Activated naive CD8-positive, alpha-beta T cell (primary cell): ENCODE results near the gene TMEM156.

Experiments
- H3K27ac Mint-ChIP-seq: one replicate; pipeline ENCODE4 v1.8.0; 2021; ENCODE audit warnings: mixed read lengths
- H3K27me3 Mint-ChIP-seq: one replicate; pipeline ENCODE4 v1.8.0; 2021; ENCODE audit warnings: mixed read lengths
- H3K36me3 Mint-ChIP-seq: one replicate; pipeline ENCODE4 v1.8.0; 2021; ENCODE audit warnings: mixed read lengths
- H3K4me1 Mint-ChIP-seq: one replicate; pipeline ENCODE4 v1.8.0; 2021; ENCODE audit warnings: low read depth, mixed read lengths
- H3K4me3 Mint-ChIP-seq: one replicate; pipeline ENCODE4 v1.8.0; 2021; ENCODE audit warnings: mild to moderate bottlenecking, mixed read lengths
- H3K9me3 Mint-ChIP-seq: one replicate; pipeline ENCODE4 v1.8.0; 2021; ENCODE audit warnings: low read depth, mixed read lengths

The TMEM156 gene

GRCh38 chr4:39032218-39033085 is at the start of gene TMEM156:
TMEM156 (minus strand) TSS chr4:39032409; CDS start chr4:39032313, 96 bp downstream.
- Mint-ChIP-seq H3K27ac (peak within 1 kb of the TSS; percentile 92), H3K27me3 (no peaks in the 10 kb centered on the region), H3K4me3 (peak within 1 kb of the TSS; percentile 87), H3K36me3 (no peaks in the 10 kb centered on the region), H3K4me1 (peaks cover 53% of the 10 kb centered on the region), H3K9me3 (no peaks in the 10 kb centered on the region)

GRCh38 chr4:39078829-39079228 is 46.6 kb upstream of the TMEM156 start:
- no peak overlapping the region for H3K4me3 Mint-ChIP-seq
- H3K27me3 Mint-ChIP-seq, result no peaks in the 10 kb centered on the region
- no peaks in the 10 kb centered on the region for H3K4me1 Mint-ChIP-seq
- no peak overlapping the region for H3K27ac Mint-ChIP-seq
- peaks cover 12% of the 10 kb centered on the region for H3K36me3 Mint-ChIP-seq
- H3K9me3 Mint-ChIP-seq, result no peaks in the 10 kb centered on the region

GRCh38 chr4:39068907-39069306 is 36.7 kb upstream of the TMEM156 start:
- no peaks in the 10 kb centered on the region for H3K9me3 Mint-ChIP-seq
- peaks cover 2% of the 10 kb centered on the region for H3K4me1 Mint-ChIP-seq
- H3K27ac Mint-ChIP-seq, result no peak overlapping the region
- peaks cover 8% of the 10 kb centered on the region for H3K36me3 Mint-ChIP-seq
- no peak overlapping the region for H3K4me3 Mint-ChIP-seq
- no peaks in the 10 kb centered on the region for H3K27me3 Mint-ChIP-seq

- Mint-ChIP-seq H3K36me3 (peaks cover 8% of the 10 kb centered on the region), H3K9me3 (no peaks in the 10 kb centered on the region), H3K4me3 (no peak overlapping the region), H3K27me3 (no peaks in the 10 kb centered on the region), H3K27ac (no peak overlapping the region), H3K4me1 (peaks cover 9% of the 10 kb centered on the region)
Observed at GRCh38 chr4:39067451-39067850, 35.2 kb upstream of the TMEM156 start.

- no peaks in the 10 kb centered on the region for H3K27me3 Mint-ChIP-seq
- peaks cover 8% of the 10 kb centered on the region for H3K36me3 Mint-ChIP-seq
- H3K4me1 Mint-ChIP-seq, result peaks cover 13% of the 10 kb centered on the region
- H3K4me3 Mint-ChIP-seq, result no peak overlapping the region
- no peaks in the 10 kb centered on the region for H3K9me3 Mint-ChIP-seq
- no peak overlapping the region for H3K27ac Mint-ChIP-seq
Observed at GRCh38 chr4:39067031-39067430, 34.8 kb upstream of the TMEM156 start.

GRCh38 chr4:39066371-39066770 is 34.2 kb upstream of the TMEM156 start:
- Mint-ChIP-seq H3K36me3 (peaks cover 8% of the 10 kb centered on the region), H3K27ac (no peak overlapping the region), H3K4me1 (peaks cover 18% of the 10 kb centered on the region), H3K4me3 (no peak overlapping the region), H3K9me3 (no peaks in the 10 kb centered on the region), H3K27me3 (no peaks in the 10 kb centered on the region)

- no peak overlapping the region for H3K27ac Mint-ChIP-seq
Observed at GRCh38 chr4:39063430-39063829, 31.2 kb upstream of the TMEM156 start.

GRCh38 chr4:39062770-39063097 is 30.5 kb upstream of the TMEM156 start:
- Mint-ChIP-seq H3K36me3 (peaks cover 6% of the 10 kb centered on the region), H3K9me3 (no peaks in the 10 kb centered on the region), H3K4me3 (no peak overlapping the region), H3K4me1 (peaks cover 26% of the 10 kb centered on the region), H3K27me3 (no peaks in the 10 kb centered on the region), H3K27ac (no peak overlapping the region)

More at GRCh38 chr4:39063430-39063829, 31.2 kb upstream of the TMEM156 start:
- no peaks in the 10 kb centered on the region for H3K27me3 Mint-ChIP-seq
- peaks cover 6% of the 10 kb centered on the region for H3K36me3 Mint-ChIP-seq
- H3K9me3 Mint-ChIP-seq, result no peaks in the 10 kb centered on the region
- H3K4me1 Mint-ChIP-seq, result peaks cover 26% of the 10 kb centered on the region
- H3K4me3 Mint-ChIP-seq, result no peak overlapping the region

- Mint-ChIP-seq H3K36me3 (peaks cover 5% of the 10 kb centered on the region), H3K4me1 (peaks cover 26% of the 10 kb centered on the region), H3K9me3 (no peaks in the 10 kb centered on the region), H3K4me3 (no peak within 1 kb of the TSS), H3K27ac (no peak within 1 kb of the TSS), H3K27me3 (no peaks in the 10 kb centered on the region)
Observed at GRCh38 chr4:39062094-39062769, 30.0 kb upstream of the TMEM156 start, which contains the start of gene KLHL5. KLHL5 (plus strand) TSS chr4:39062232; CDS start chr4:39062653, 421 bp downstream.

GRCh38 chr4:39061457-39061856 is 29.2 kb upstream of the TMEM156 start:
- Mint-ChIP-seq H3K9me3 (no peaks in the 10 kb centered on the region), H3K27me3 (no peaks in the 10 kb centered on the region), H3K4me1 (peaks cover 31% of the 10 kb centered on the region), H3K4me3 (no peak overlapping the region), H3K27ac (no peak overlapping the region), H3K36me3 (peaks cover 3% of the 10 kb centered on the region)

- H3K27me3 Mint-ChIP-seq, result no peaks in the 10 kb centered on the region
Observed at GRCh38 chr4:39056023-39056422, 23.8 kb upstream of the TMEM156 start.

GRCh38 chr4:39054497-39054896 is 22.3 kb upstream of the TMEM156 start:
- H3K36me3 Mint-ChIP-seq, result no peaks in the 10 kb centered on the region
- H3K4me3 Mint-ChIP-seq, result no peak overlapping the region
- H3K27me3 Mint-ChIP-seq, result no peaks in the 10 kb centered on the region
- H3K9me3 Mint-ChIP-seq, result no peaks in the 10 kb centered on the region
- peaks cover 16% of the 10 kb centered on the region for H3K4me1 Mint-ChIP-seq
- no peak overlapping the region for H3K27ac Mint-ChIP-seq

More at GRCh38 chr4:39056023-39056422, 23.8 kb upstream of the TMEM156 start:
- H3K9me3 Mint-ChIP-seq, result no peaks in the 10 kb centered on the region
- peaks cover 16% of the 10 kb centered on the region for H3K4me1 Mint-ChIP-seq
- H3K36me3 Mint-ChIP-seq, result peaks cover 3% of the 10 kb centered on the region
- no peak overlapping the region for H3K27ac Mint-ChIP-seq
- H3K4me3 Mint-ChIP-seq, result no peak overlapping the region

- no peak overlapping the region for H3K27ac Mint-ChIP-seq
- H3K4me3 Mint-ChIP-seq, result no peak overlapping the region
- H3K9me3 Mint-ChIP-seq, result no peaks in the 10 kb centered on the region
- H3K36me3 Mint-ChIP-seq, result no peaks in the 10 kb centered on the region
- H3K4me1 Mint-ChIP-seq, result peaks cover 19% of the 10 kb centered on the region
- no peaks in the 10 kb centered on the region for H3K27me3 Mint-ChIP-seq
Observed at GRCh38 chr4:39053983-39054382, 21.8 kb upstream of the TMEM156 start.

GRCh38 chr4:39051492-39051891 is 19.3 kb upstream of the TMEM156 start:
- Mint-ChIP-seq H3K4me1 (peaks cover 38% of the 10 kb centered on the region), H3K27me3 (no peaks in the 10 kb centered on the region), H3K9me3 (no peaks in the 10 kb centered on the region), H3K4me3 (no peak overlapping the region), H3K27ac (no peak overlapping the region), H3K36me3 (peaks cover 2% of the 10 kb centered on the region)

GRCh38 chr4:39050590-39050989 is 18.4 kb upstream of the TMEM156 start:
- H3K4me3 Mint-ChIP-seq, result no peak overlapping the region
- no peaks in the 10 kb centered on the region for H3K9me3 Mint-ChIP-seq
- no peak overlapping the region for H3K27ac Mint-ChIP-seq
- H3K4me1 Mint-ChIP-seq, result peaks cover 46% of the 10 kb centered on the region
- no peaks in the 10 kb centered on the region for H3K27me3 Mint-ChIP-seq
- H3K36me3 Mint-ChIP-seq, result peaks cover 2% of the 10 kb centered on the region
